BE2C (cell line): ENCODE results near the gene CCT7.

ENCODE experiments used
- DNase-seq: peaks from one replicate; pipeline ENCODE4 v3.0.0-alpha.2; 2020
- H3K27me3 ChIP-seq: fragments of 250-450 bp; sonication (Bioruptor Pico); 2 replicates; pipeline ENCODE4 v1.5.1; 2020; ENCODE audit warnings: mild to moderate bottlenecking
- H3K36me3 ChIP-seq: fragments of 250-450 bp; sonication (Bioruptor Pico); 2 replicates; pipeline ENCODE4 v1.5.1; 2020; ENCODE audit warnings: mild to moderate bottlenecking
- H3K4me1 ChIP-seq: fragments of 250-450 bp; sonication (Bioruptor Pico); 2 replicates; pipeline ENCODE4 v1.5.1; 2020
- H3K4me3 ChIP-seq: 2 replicates; pipeline ENCODE4 v1.5.1; 2011; ENCODE audit warnings: low read depth, low read length
- H3K9me3 ChIP-seq: fragments of 250-450 bp; sonication (Bioruptor Pico); 2 replicates; pipeline ENCODE4 v1.5.1; 2020
- CTCF ChIP-seq: IDR thresholded peaks from 2 replicates; pipeline ENCODE4 v1.5.1; 2012; ENCODE audit warnings: mild to moderate bottlenecking, low read depth, low read length

The CCT7 gene

GRCh38 chr2:73212448-73213176 lies 21.5 kb upstream of the CCT7 start:
- peak; percentile 56 for DNase-seq
- H3K4me3 ChIP-seq = no peak overlapping the region
- peak; percentile 76 for TF ChIP-seq CTCF
- H3K27me3 ChIP-seq = no peaks in the 10 kb centered on the region
- H3K36me3 ChIP-seq = no peaks in the 10 kb centered on the region
- H3K9me3 ChIP-seq = no peaks in the 10 kb centered on the region
- no peaks in the 10 kb centered on the region for H3K4me1 ChIP-seq

GRCh38 chr2:73214120-73215035 lies 19.7 kb upstream of the CCT7 start, which contains the start of gene SMYD5:
Gene SMYD5, plus strand, starts transcription at chr2:73214245. Its CDS starts 22 bp downstream, at chr2:73214267.
- H3K4me1 ChIP-seq = no peaks in the 10 kb centered on the region
- no peaks in the 10 kb centered on the region for H3K27me3 ChIP-seq
- DNase-seq = peak; percentile 75
- H3K36me3 ChIP-seq = no peaks in the 10 kb centered on the region
- TF ChIP-seq CTCF = no peak
- no peaks in the 10 kb centered on the region for H3K9me3 ChIP-seq
- H3K4me3 ChIP-seq = peak within 1 kb of the TSS; percentile 70

DNA sequence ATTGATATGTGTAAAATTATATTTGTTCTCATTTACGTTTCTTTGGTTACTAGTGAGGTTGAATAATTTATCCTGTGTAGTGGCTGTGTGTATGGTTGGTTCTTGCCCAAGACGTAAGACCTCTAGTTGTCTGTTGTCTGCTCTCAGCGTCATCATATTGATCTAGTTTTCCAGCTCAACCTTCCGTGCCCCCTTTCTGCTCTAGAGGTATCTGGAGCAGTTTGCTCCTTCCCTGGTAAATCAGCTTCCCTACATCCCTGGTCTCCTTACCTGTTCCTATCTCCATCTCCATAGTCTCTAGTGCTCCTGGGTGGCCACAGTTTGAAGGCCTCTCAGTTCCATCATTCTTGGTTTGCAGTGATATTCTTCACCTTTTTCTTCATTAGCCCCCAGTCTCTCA lies 18.9 kb upstream of the CCT7 start:
- no peaks in the 10 kb centered on the region for H3K36me3 ChIP-seq
- H3K4me3 ChIP-seq = no peak overlapping the region; the same call in 1 of the 2 replicates
- no peaks in the 10 kb centered on the region for H3K9me3 ChIP-seq
- no peaks in the 10 kb centered on the region for H3K4me1 ChIP-seq
- DNase-seq = no peak
- no peak for TF ChIP-seq CTCF
- H3K27me3 ChIP-seq = no peaks in the 10 kb centered on the region

GRCh38 chr2:73217160-73217559 lies 16.9 kb upstream of the CCT7 start:
- no peaks in the 10 kb centered on the region for H3K9me3 ChIP-seq
- H3K27me3 ChIP-seq = no peaks in the 10 kb centered on the region
- TF ChIP-seq CTCF = no peak
- no peak for DNase-seq
- no peak overlapping the region for H3K4me3 ChIP-seq
- H3K4me1 ChIP-seq = no peaks in the 10 kb centered on the region
- H3K36me3 ChIP-seq = no peaks in the 10 kb centered on the region

DNA sequence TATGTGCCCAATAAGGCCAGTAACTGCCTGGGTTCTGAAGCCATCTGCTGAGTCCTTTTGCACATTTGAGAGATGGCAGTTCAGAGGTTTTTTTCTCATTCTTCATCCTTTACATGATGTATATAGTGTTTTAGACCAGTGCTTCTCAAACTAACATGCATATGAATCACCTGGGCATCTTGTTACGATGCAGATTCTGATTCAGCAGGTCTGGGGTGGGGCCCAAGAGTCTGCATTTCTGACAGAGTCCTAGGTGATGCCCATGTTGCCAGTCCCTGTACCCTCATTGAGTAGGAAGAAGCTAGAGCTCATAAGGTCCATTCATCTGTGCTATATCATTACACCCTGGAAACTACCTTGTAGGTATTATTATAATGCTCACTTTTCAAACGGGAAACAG lies 16.3 kb upstream of the CCT7 start:
- H3K4me3 ChIP-seq = no peak overlapping the region
- H3K36me3 ChIP-seq = no peaks in the 10 kb centered on the region
- H3K9me3 ChIP-seq = no peaks in the 10 kb centered on the region
- no peak for DNase-seq
- TF ChIP-seq CTCF = no peak
- H3K27me3 ChIP-seq = no peaks in the 10 kb centered on the region
- H3K4me1 ChIP-seq = no peaks in the 10 kb centered on the region
